ENCODE measurements around the gene PGLYRP2. TPM values are rescaled to one million over a fixed set of nuclear protein-coding genes. Genes with fewer than 3 reads are reported as not detected.

The PGLYRP2 gene
- total and polyA plus RNA-seq, 2 donors (not counting 3 experiments of a cell fraction or from before 2014, with no cell fraction given), result 0.03 to 0.18 TPM

GRCh38 chr19:15437355-15438123 is 41.8 kb downstream of the PGLYRP2 start:
- dilution Hi-C loops (cut with MboI; ENCODE audit: extremely low pct_ligation_motif_present, low sequenced_read_pairs) (no loop called here), intact Hi-C loops (cut with micrococcal nuclease) (no loop called here)
- DNase-seq (ENCODE audit: low read depth, low spot score) (no peak), FAIRE-seq (no peak)
- no peak overlapping the region for H3K4me3 ChIP-seq (replicated peaks in 1 of 3; ENCODE audit: insufficient read depth in 1 of 3, low read depth in 1 of 3, low read length in 3 of 3)
- H3K79me2 ChIP-seq (ENCODE audit: control insufficient read depth, insufficient read depth, low read length), result no peaks in the 10 kb centered on the region
- H2AFZ ChIP-seq (ENCODE audit: low read depth, low read length), result no peak overlapping the region
- no peaks in the 10 kb centered on the region for H3K27me3 ChIP-seq (ENCODE audit: control insufficient read depth in 2 of 2, insufficient read depth in 2 of 2, low read length in 2 of 2)
- peaks cover 3% of the 10 kb centered on the region for H3K4me1 ChIP-seq (ENCODE audit: control insufficient read depth, extremely low read depth, insufficient read depth, low read length)
- ChIA-PET POLR2A (no interaction called here), CTCF (interaction anchor here (0.5 to 2.5 kb wide), 4 partner anchors 19 to 346 kb away, joined by 3 to 19 read pairs (median 6); partner anchors contain the start of gene AKAP8L)
- no peaks in the 10 kb centered on the region for H3K9me1 ChIP-seq (replicated peaks; ENCODE audit: control insufficient read depth, extremely low read depth, insufficient read depth, low read length)
- H3K36me3 ChIP-seq (ENCODE audit: control insufficient read depth in 2 of 2, extremely low read depth in 1 of 2, insufficient read depth in 2 of 2, low read length in 2 of 2), result no peaks in the 10 kb centered on the region
- no peak overlapping the region for H3K27ac ChIP-seq (ENCODE audit: insufficient read depth, low read depth, low read length)
- TF ChIP-seq MYC (IDR thresholded peaks at IDR 0.05; ENCODE audit: low read depth, low read length), result no peak
- TF ChIP-seq EZH2 (IDR thresholded peaks at IDR 0.05; ENCODE audit: borderline replicate concordance, low read depth, low read length, severe bottlenecking), result no peak
- TF ChIP-seq MAX (IDR thresholded peaks at IDR 0.05; ENCODE audit: insufficient read depth, insufficient read length), result no peak
- no peak for TF ChIP-seq CTCF (IDR thresholded peaks at IDR 0.05; ENCODE audit: extremely low read depth in 1 of 2, insufficient read depth in 1 of 2, low read depth in 1 of 2, low read length in 2 of 2)
- no peak for TF ChIP-seq GATA2 (IDR thresholded peaks at IDR 0.05; ENCODE audit: insufficient read depth, insufficient read length, low read depth, low read length)
- no peak for TF ChIP-seq JUN (IDR thresholded peaks at IDR 0.05; ENCODE audit: borderline replicate concordance, insufficient read depth, insufficient read length, low read depth)
- TF ChIP-seq POLR2AphosphoS5 (IDR thresholded peaks at IDR 0.05; ENCODE audit: insufficient read depth, low read depth, low read length), result no peak
- TF ChIP-seq FOS (IDR thresholded peaks at IDR 0.05; ENCODE audit: borderline replicate concordance, insufficient read depth, low read length), result no peak
- TF ChIP-seq POLR2A (IDR thresholded peaks at IDR 0.05; ENCODE audit: low read depth, low read length), result no peak
- H4K20me1 ChIP-seq (replicated peaks; ENCODE audit: control insufficient read depth, extremely low read depth, insufficient read depth, low read length), result no peaks in the 10 kb centered on the region
- H3K9me3 ChIP-seq (replicated peaks; ENCODE audit: control insufficient read depth, insufficient read depth, low read length), result no peaks in the 10 kb centered on the region
- H3K4me2 ChIP-seq (ENCODE audit: insufficient read depth, low read length), result no peak overlapping the region
- BruUV-seq (replicated peaks), result no TSS peak
- no peak overlapping the region for H3K9ac ChIP-seq (replicated peaks; ENCODE audit: extremely low read depth, insufficient read depth, low read length)
